WTC11 (cell line): ENCODE measurements around the gene EDN1. TPM values are rescaled to one million over a fixed set of nuclear protein-coding genes. Genes with fewer than 3 reads are reported as not detected.
"Not testable (repeated sequence)": the region's sequence is repeated elsewhere in the genome, so short reads cannot be mapped to it uniquely, and the experiment has no call there.

ENCODE experiments used
- ATAC-seq: fragments of 200-7000 bp; cut with Tn5 transposase; 2 replicates; pipeline ENCODE4 v1.10.0; 2021; ENCODE audit warnings: mild to moderate bottlenecking, moderate library complexity
- CTCF ChIA-PET: fragments of 300-600 bp; sonication (Branson Sonifier 250); formaldehyde crosslinking; loops from one replicate; lab custom pipeline; 2021; ENCODE audit warnings: antibody characterized with exemption; lab: Charles Lee
- POLR2A ChIA-PET: fragments of 350-600 bp; sonication (Branson Sonifier 250); formaldehyde crosslinking; loops from one replicate; lab custom pipeline; 2021; ENCODE audit warnings: antibody characterized with exemption; lab: Charles Lee
- DNase-seq: peaks from one replicate; pipeline ENCODE4 v3.0.0; 2021; ENCODE audit warnings: low spot score
- H3K27ac Mint-ChIP-seq: 2 replicates; pipeline ENCODE4 v1.8.0; 2021; ENCODE audit warnings: mixed read lengths
- H3K27me3 Mint-ChIP-seq: 2 replicates; pipeline ENCODE4 v1.8.0; 2021; ENCODE audit warnings: low read depth, mild to moderate bottlenecking, moderate library complexity, mixed read lengths
- H3K36me3 Mint-ChIP-seq: 2 replicates; pipeline ENCODE4 v1.8.0; 2021; ENCODE audit warnings: mixed read lengths
- H3K4me1 Mint-ChIP-seq: 2 replicates; pipeline ENCODE4 v1.8.0; 2022; ENCODE audit warnings: mixed read lengths
- H3K4me3 Mint-ChIP-seq: 2 replicates; pipeline ENCODE4 v1.8.0; 2021; ENCODE audit warnings: mild to moderate bottlenecking, moderate library complexity, mixed read lengths
- H3K9me3 Mint-ChIP-seq: 2 replicates; pipeline ENCODE4 v1.8.0; 2021; ENCODE audit warnings: mixed read lengths
- ATF1 ChIP-seq: sonication (generic); formaldehyde crosslinking; IDR thresholded peaks from 2 replicates; pipeline ENCODE4 v1.8.1; 2023; ENCODE audit warnings: mild to moderate bottlenecking, moderate library complexity, missing genetic modification reagents
- ATF3 ChIP-seq: sonication (generic); formaldehyde crosslinking; conservative IDR thresholded peaks from 2 replicates; pipeline ENCODE4 v1.8.1; 2022; ENCODE audit warnings: mild to moderate bottlenecking, missing genetic modification reagents
- CDX4 ChIP-seq: fragments of 250-450 bp; sonication (Bioruptor Pico); IDR thresholded peaks from 2 replicates; pipeline ENCODE4 v1.9.0; 2021; ENCODE audit warnings: moderate library complexity, mild to moderate bottlenecking, inconsistent platforms, borderline replicate concordance
- CREB1 ChIP-seq: sonication (generic); formaldehyde crosslinking; IDR thresholded peaks from 2 replicates; pipeline ENCODE4 v1.8.0; 2023; ENCODE audit warnings: mild to moderate bottlenecking, missing genetic modification reagents
- CTCF ChIP-seq: fragments of 200-600 bp; IDR thresholded peaks from 2 replicates; pipeline ENCODE4 v1.8.0; 2022; ENCODE audit warnings: antibody characterized with exemption
- FOXP4 ChIP-seq: sonication (generic); formaldehyde crosslinking; IDR thresholded peaks from 2 replicates; pipeline ENCODE4 v1.8.0; 2022; ENCODE audit warnings: mild to moderate bottlenecking, missing genetic modification reagents
- GRHL2 ChIP-seq: fragments of 250-450 bp; sonication (Bioruptor Pico); IDR thresholded peaks from 2 replicates; pipeline ENCODE4 v1.8.0; 2022; ENCODE audit warnings: mild to moderate bottlenecking, moderate library complexity; ENCODE audit not compliant: insufficient replicate concordance, severe bottlenecking
- HMGA2 ChIP-seq: fragments of 250-450 bp; sonication (Bioruptor Pico); IDR thresholded peaks from 2 replicates; pipeline ENCODE4 v1.4.0; 2021; ENCODE audit warnings: mild to moderate bottlenecking, moderate library complexity
- IRF1 ChIP-seq: sonication (generic); formaldehyde crosslinking; IDR thresholded peaks from 2 replicates; pipeline ENCODE4 v1.8.0; 2023; ENCODE audit warnings: missing genetic modification reagents
- JUN ChIP-seq: sonication (generic); formaldehyde crosslinking; IDR thresholded peaks from 2 replicates; pipeline ENCODE4 v1.8.0; 2023; ENCODE audit warnings: mild to moderate bottlenecking, missing genetic modification reagents
- NFATC4 ChIP-seq: fragments of 250-450 bp; sonication (Bioruptor Pico); IDR thresholded peaks from 2 replicates; pipeline ENCODE4 v1.9.0; 2021; ENCODE audit warnings: mild to moderate bottlenecking
- PREB ChIP-seq: sonication (generic); formaldehyde crosslinking; IDR thresholded peaks from 2 replicates; pipeline ENCODE4 v1.8.1; 2022; ENCODE audit warnings: mild to moderate bottlenecking, missing genetic modification reagents, moderate library complexity, borderline replicate concordance
- SMAD3 ChIP-seq: sonication (generic); formaldehyde crosslinking; IDR thresholded peaks from 2 replicates; pipeline ENCODE4 v1.8.0; 2022; ENCODE audit warnings: missing genetic modification reagents, mild to moderate bottlenecking, borderline replicate concordance
- SMAD4 ChIP-seq: sonication (generic); formaldehyde crosslinking; IDR thresholded peaks from 2 replicates; pipeline ENCODE4 v1.8.0; 2022; ENCODE audit warnings: mild to moderate bottlenecking, missing genetic modification reagents
- TCF7 ChIP-seq: sonication (generic); formaldehyde crosslinking; IDR thresholded peaks from 2 replicates; pipeline ENCODE4 v1.8.0; 2022; ENCODE audit warnings: mild to moderate bottlenecking, low read depth, missing genetic modification reagents, moderate library complexity
- TP53 ChIP-seq: sonication (generic); formaldehyde crosslinking; IDR thresholded peaks from 2 replicates; pipeline ENCODE4 v1.8.1; 2023; ENCODE audit warnings: mild to moderate bottlenecking, missing genetic modification reagents
- ZNF219 ChIP-seq: sonication (generic); formaldehyde crosslinking; IDR thresholded peaks from 2 replicates; pipeline ENCODE4 v1.8.0; 2023; ENCODE audit warnings: missing genetic modification reagents, mild to moderate bottlenecking, borderline replicate concordance
- ZNF232 ChIP-seq: sonication (generic); formaldehyde crosslinking; IDR thresholded peaks from 2 replicates; pipeline ENCODE4 v1.8.0; 2022; ENCODE audit warnings: mild to moderate bottlenecking, missing genetic modification reagents
- ZNF263 ChIP-seq: sonication (generic); formaldehyde crosslinking; IDR thresholded peaks from 2 replicates; pipeline ENCODE4 v1.8.1; 2022; ENCODE audit warnings: low read depth, mild to moderate bottlenecking, moderate library complexity, missing genetic modification reagents
- total RNA-seq: library from RNA; stranded (reverse); gene quantifications from 3 replicates; pipeline ENCODE4 v1.2.3, GENCODE V29; 2021

EDN1 gene
- total RNA-seq, 1 experiment from 2014 or later = 1.0 TPM

- no peak overlapping the region for H3K27ac Mint-ChIP-seq
- H3K27me3 Mint-ChIP-seq = peaks cover 10% of the 10 kb centered on the region
- CTCF ChIA-PET = no interaction called here
- peaks cover 5% of the 10 kb centered on the region for H3K9me3 Mint-ChIP-seq
- POLR2A ChIA-PET = no interaction called here
- no peak for ATAC-seq
- TF ChIP-seq ATF3 (CRISPR knock-in tag) (no peak), CDX4 (CRISPR knock-in tag) (no peak), HMGA2 (CRISPR knock-in tag) (no peak), ZNF232 (CRISPR knock-in tag) (no peak), FOXP4 (CRISPR knock-in tag) (no peak), ZNF219 (no peak), JUN (CRISPR knock-in tag) (no peak), TCF7 (CRISPR knock-in tag) (no peak), ZNF263 (CRISPR knock-in tag) (no peak), ATF1 (no peak), CREB1 (CRISPR knock-in tag) (no peak), SMAD3 (no peak), CTCF (no peak), IRF1 (CRISPR knock-in tag) (no peak), SMAD4 (CRISPR knock-in tag) (no peak), GRHL2 (no peak), PREB (CRISPR knock-in tag) (no peak), TP53 (CRISPR knock-in tag) (no peak), NFATC4 (no peak)
- H3K4me3 Mint-ChIP-seq = no peak overlapping the region
- DNase-seq = no peak
- H3K4me1 Mint-ChIP-seq = peaks cover 39% of the 10 kb centered on the region
- H3K36me3 Mint-ChIP-seq = no peaks in the 10 kb centered on the region
These were observed 42.0 kb downstream of the EDN1 start for GRCh38 chr6:12331951-12332749.

- H3K27ac Mint-ChIP-seq, CTCF ChIA-PET, ATAC-seq, POLR2A ChIA-PET, DNase-seq, H3K36me3 Mint-ChIP-seq, H3K4me3 Mint-ChIP-seq, H3K9me3 Mint-ChIP-seq: not testable (repeated sequence)
- Mint-ChIP-seq H3K27me3 (peaks cover 10% of the 10 kb centered on the region), H3K4me1 (peaks cover 34% of the 10 kb centered on the region)
These were observed 42.6 kb downstream of the EDN1 start for GRCh38 chr6:12332750-12333079.
